PC-3 (cell line): ENCODE data around the gene DROSHA.

ENCODE experiments used
- CTCF ChIP-seq: fragments of 300-600 bp; sonication (generic); conservative IDR thresholded peaks from 2 replicates; pipeline ENCODE4 v1.5.1; 2017; ENCODE audit warnings: antibody characterized with exemption, low read depth, mild to moderate bottlenecking, low read length
- EZH2 ChIP-seq: fragments of 300-600 bp; sonication (generic); IDR thresholded peaks from one replicate; pipeline ENCODE4 v1.6.1; 2017; ENCODE audit warnings: antibody characterized with exemption, mild to moderate bottlenecking, low read length; ENCODE audit not compliant: unreplicated experiment

- TF ChIP-seq CTCF (no peak), EZH2 (no peak)
Observed at GRCh38 chr5:31401691-31402090, 130.2 kb downstream of the DROSHA start.
